ENCODE data around the gene NEDD8.

DNA sequence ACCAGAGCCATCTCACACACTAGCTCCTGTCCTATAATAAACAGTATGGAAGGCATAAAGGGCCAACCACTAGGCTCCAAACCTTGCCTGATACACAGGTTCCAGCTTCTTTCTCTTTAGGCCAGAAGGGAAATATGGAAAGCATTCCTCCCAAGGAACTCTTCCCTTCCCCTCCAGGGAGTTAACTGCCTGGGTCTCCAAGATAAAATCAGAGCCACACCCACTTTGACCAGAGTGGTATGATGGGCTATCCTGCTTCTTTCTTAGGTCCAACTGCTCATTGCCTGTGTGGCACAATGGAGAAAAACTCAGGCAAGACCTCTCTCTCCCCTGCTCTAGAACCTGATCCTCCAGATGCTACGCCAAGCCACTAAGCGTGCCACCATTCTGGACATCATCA is 24.5 kb downstream of the NEDD8 start:
- TF ChIP-seq CTCF (IDR thresholded peaks at IDR 0.05) (no peak), POLR2A (IDR thresholded peaks at IDR 0.05) (no peak), EP300 (IDR thresholded peaks at IDR 0.05) (no peak), POLR2AphosphoS5 (IDR thresholded peaks at IDR 0.05) (no peak)
